ENCODE measurements around the gene CAMSAP2.

DNA sequence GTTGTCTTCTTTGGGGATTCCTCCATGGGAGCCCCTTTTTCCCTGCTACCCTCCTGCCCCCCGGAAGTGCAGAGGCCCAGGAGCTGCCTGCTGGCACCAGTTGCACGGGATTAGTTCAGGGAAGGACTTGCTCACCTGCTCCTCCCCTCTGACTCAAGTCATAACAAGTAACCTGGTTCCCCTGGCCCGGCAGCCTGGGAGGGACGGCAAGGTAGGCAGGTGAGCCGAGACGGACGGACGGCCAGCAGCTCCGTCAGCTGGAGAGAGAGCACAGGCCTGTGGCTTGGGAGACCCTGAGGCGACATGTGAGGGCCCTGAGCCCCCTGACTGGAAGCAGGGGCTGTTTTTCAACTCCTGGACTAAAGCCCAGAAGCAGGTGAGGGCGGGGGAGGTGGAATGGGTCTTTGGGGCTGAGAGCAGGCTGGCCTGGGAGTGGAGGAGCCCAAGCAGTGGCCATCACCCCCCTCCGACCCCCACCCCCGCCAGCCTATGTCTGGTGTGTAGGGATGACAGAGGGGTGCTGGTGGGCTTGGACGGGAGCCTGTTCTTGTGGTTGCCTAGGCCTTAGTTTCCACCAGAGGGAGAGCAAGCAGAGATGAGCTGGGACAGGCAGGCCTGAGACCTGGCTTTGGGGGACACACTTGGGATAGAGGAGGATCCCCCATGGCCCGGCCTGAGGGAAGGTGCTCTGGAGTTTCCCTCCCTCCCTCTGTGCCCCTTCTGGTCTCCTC, 156.2 kb downstream of the CAMSAP2 start, which contains the start of gene INAVA:
- TF ChIP-seq, protein P1, sequence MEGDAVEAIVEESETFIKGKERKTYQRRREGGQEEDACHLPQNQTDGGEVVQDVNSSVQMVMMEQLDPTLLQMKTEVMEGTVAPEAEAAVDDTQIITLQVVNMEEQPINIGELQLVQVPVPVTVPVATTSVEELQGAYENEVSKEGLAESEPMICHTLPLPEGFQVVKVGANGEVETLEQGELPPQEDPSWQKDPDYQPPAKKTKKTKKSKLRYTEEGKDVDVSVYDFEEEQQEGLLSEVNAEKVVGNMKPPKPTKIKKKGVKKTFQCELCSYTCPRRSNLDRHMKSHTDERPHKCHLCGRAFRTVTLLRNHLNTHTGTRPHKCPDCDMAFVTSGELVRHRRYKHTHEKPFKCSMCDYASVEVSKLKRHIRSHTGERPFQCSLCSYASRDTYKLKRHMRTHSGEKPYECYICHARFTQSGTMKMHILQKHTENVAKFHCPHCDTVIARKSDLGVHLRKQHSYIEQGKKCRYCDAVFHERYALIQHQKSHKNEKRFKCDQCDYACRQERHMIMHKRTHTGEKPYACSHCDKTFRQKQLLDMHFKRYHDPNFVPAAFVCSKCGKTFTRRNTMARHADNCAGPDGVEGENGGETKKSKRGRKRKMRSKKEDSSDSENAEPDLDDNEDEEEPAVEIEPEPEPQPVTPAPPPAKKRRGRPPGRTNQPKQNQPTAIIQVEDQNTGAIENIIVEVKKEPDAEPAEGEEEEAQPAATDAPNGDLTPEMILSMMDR (IDR thresholded peaks at IDR 0.05; ENCODE audit: low read depth, low read length): no peak
- no peak for TF ChIP-seq POLR2A (IDR thresholded peaks at IDR 0.05; ENCODE audit: extremely low read depth, insufficient read length)
